GM18526 (cell line): ENCODE data around the gene TRPM2.

ENCODE experiments used
- POLR2A ChIP-seq: IDR thresholded peaks from 3 replicates; pipeline ENCODE4 v1.6.1; 2011; ENCODE audit not compliant: insufficient read length; ENCODE audit errors: extremely low read depth

The TRPM2 gene

GRCh38 chr21:44471996-44472395, 118.6 kb downstream of the TRPM2 start:
- TF ChIP-seq POLR2A = no peak

GRCh38 chr21:44473915-44474555, 120.6 kb downstream of the TRPM2 start:
- no peak for TF ChIP-seq POLR2A

GRCh38 chr21:44475266-44475845, 121.9 kb downstream of the TRPM2 start:
- no peak for TF ChIP-seq POLR2A

GRCh38 chr21:44477131-44477530, 123.7 kb downstream of the TRPM2 start:
- no peak for TF ChIP-seq POLR2A

- no peak for TF ChIP-seq POLR2A
These were observed 124.3 kb downstream of the TRPM2 start for GRCh38 chr21:44477712-44478111.

GRCh38 chr21:44478124-44478800, 124.8 kb downstream of the TRPM2 start:
- no peak for TF ChIP-seq POLR2A

- TF ChIP-seq POLR2A = no peak
These were observed 125.4 kb downstream of the TRPM2 start for GRCh38 chr21:44478801-44479167.

GRCh38 chr21:44480200-44481053, 127.0 kb downstream of the TRPM2 start:
- no peak for TF ChIP-seq POLR2A

- no peak for TF ChIP-seq POLR2A
These were observed 129.3 kb downstream of the TRPM2 start for GRCh38 chr21:44482581-44483287.

- TF ChIP-seq POLR2A = no peak
These were observed 130.1 kb downstream of the TRPM2 start for GRCh38 chr21:44483288-44484237.

GRCh38 chr21:44484498-44485253, 131.3 kb downstream of the TRPM2 start:
- no peak for TF ChIP-seq POLR2A

- TF ChIP-seq POLR2A = no peak
These were observed 131.9 kb downstream of the TRPM2 start for GRCh38 chr21:44485254-44485793.

- TF ChIP-seq POLR2A = no peak
These were observed 132.4 kb downstream of the TRPM2 start for GRCh38 chr21:44485796-44486195.
